Ishikawa (cell line): ENCODE data around the gene DNAJC30.

Experiments used
- CEBPB ChIP-seq: IDR thresholded peaks from 2 replicates; pipeline ENCODE4 v1.6.1; 2012
- CREB1 ChIP-seq: IDR thresholded peaks from 2 replicates; pipeline ENCODE4 v1.6.1; 2012; ENCODE audit warnings: low read depth
- EGR1 ChIP-seq: IDR thresholded peaks from 2 replicates; pipeline ENCODE4 v1.6.1; 2012
- EP300 ChIP-seq: IDR thresholded peaks from 2 replicates; pipeline ENCODE4 v1.6.1; 2012; ENCODE audit warnings: borderline replicate concordance
- FOXM1 ChIP-seq: IDR thresholded peaks from 2 replicates; pipeline ENCODE4 v1.6.1; 2012; ENCODE audit warnings: low read depth, borderline replicate concordance
- MAX ChIP-seq: IDR thresholded peaks from 2 replicates; pipeline ENCODE4 v1.6.1; 2012
- NFIC ChIP-seq: IDR thresholded peaks from 2 replicates; pipeline ENCODE4 v1.6.1; 2012
- REST ChIP-seq: IDR thresholded peaks from 2 replicates; pipeline ENCODE4 v1.6.1; 2012; ENCODE audit warnings: low read depth, mild to moderate bottlenecking
- TAF1 ChIP-seq: IDR thresholded peaks from 2 replicates; pipeline ENCODE4 v1.6.1; 2012; ENCODE audit warnings: low read depth, mild to moderate bottlenecking
- TEAD4 ChIP-seq: IDR thresholded peaks from 2 replicates; pipeline ENCODE4 v1.6.1; 2012
- USF1 ChIP-seq: IDR thresholded peaks from 2 replicates; pipeline ENCODE4 v1.6.1; 2012
- YY1 ChIP-seq: IDR thresholded peaks from 2 replicates; pipeline ENCODE4 v1.6.1; 2012; ENCODE audit warnings: low read depth
- ZBTB7A ChIP-seq: IDR thresholded peaks from 2 replicates; pipeline ENCODE4 v1.6.1; 2012; ENCODE audit warnings: low read depth

DNA sequence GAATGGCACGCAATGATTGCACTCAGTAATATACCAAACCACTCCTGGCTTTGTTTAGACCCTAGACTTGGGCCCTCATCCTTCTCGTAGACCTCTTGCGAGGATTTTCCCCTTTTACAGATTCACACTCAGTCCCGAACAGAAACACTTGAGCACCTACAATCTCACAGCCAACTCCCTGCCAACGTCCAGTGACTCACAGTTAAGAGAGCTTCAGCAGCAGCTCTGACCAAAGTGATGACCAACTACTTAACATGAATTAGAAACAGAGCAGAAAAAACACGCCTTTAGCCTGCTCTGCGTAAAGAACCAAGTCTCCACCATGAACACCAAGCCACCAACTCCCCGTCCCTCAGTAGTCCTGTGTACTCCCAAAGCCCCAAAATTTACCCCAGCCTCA is 2.2 kb downstream of the DNAJC30 start:
- TF ChIP-seq TEAD4 (no peak), MAX (no peak), CREB1 (no peak), YY1 (no peak), USF1 (no peak), ZBTB7A (no peak), EP300 (no peak), TAF1 (no peak), REST (no peak), CEBPB (no peak), NFIC (no peak), FOXM1 (no peak), EGR1 (no peak)
